Osteocyte (in vitro differentiated cells): ENCODE data around the gene PRCD. TPM values are rescaled to one million over a fixed set of nuclear protein-coding genes. Genes with fewer than 3 reads are reported as not detected.

Source experiments
- DNase-seq: peaks from one replicate; pipeline ENCODE4 v3.0.0; 2021; ENCODE audit warnings: mixed read lengths; ENCODE audit not compliant: unreplicated experiment; ENCODE audit errors: extremely low spot score
- H3K27ac Mint-ChIP-seq: one replicate; pipeline ENCODE4 v1.8.0; 2021; ENCODE audit warnings: mild to moderate bottlenecking, mixed read lengths; ENCODE audit not compliant: unreplicated experiment
- H3K27me3 Mint-ChIP-seq: one replicate; pipeline ENCODE4 v1.8.0; 2021; ENCODE audit warnings: mixed read lengths; ENCODE audit not compliant: unreplicated experiment
- H3K36me3 Mint-ChIP-seq: one replicate; pipeline ENCODE4 v1.8.0; 2021; ENCODE audit warnings: mixed read lengths; ENCODE audit not compliant: unreplicated experiment
- H3K4me1 Mint-ChIP-seq: one replicate; pipeline ENCODE4 v1.8.0; 2021; ENCODE audit warnings: mixed read lengths; ENCODE audit not compliant: unreplicated experiment
- H3K4me3 Mint-ChIP-seq: one replicate; pipeline ENCODE4 v1.8.0; 2021; ENCODE audit warnings: mild to moderate bottlenecking, moderate library complexity, mixed read lengths; ENCODE audit not compliant: unreplicated experiment
- H3K9me3 Mint-ChIP-seq: one replicate; pipeline ENCODE4 v1.8.0; 2021; ENCODE audit warnings: mixed read lengths; ENCODE audit not compliant: unreplicated experiment
- total RNA-seq: library from RNA; stranded (reverse); gene quantifications from 2 replicates; pipeline ENCODE4 v1.2.1, GENCODE V29; 2021
- TF ChIP-seq, protein P1 (sequence below): fragments of 200-600 bp; sonication (generic); IDR thresholded peaks from 2 replicates; pipeline ENCODE4 v1.5.0; 2021; ENCODE audit warnings: antibody characterized with exemption, mild to moderate bottlenecking, moderate library complexity

PRCD gene
- total RNA-seq, 1 donor from 2014 or later, result 1.3 TPM

DNA sequence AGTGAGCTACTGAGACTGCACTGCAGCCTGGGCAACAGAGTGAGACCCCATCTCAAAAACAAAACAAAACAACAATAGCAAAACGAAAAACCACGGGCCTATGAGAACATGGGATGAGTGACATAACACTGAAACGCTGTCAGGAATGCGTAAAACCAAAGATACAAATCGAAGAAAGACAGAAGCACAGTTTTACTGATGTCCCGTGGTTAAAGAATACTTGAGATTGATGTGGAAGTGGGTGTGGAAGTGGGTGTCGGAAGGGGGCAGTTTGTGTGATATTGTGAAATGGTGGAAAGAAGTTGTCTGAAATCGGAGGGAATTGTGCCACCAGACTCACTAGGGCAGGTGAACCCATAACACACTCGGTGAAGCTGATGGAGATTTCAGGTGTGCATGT, 36.3 kb downstream of the PRCD start:
- Mint-ChIP-seq H3K36me3 (no peaks in the 10 kb centered on the region), H3K4me3 (no peak overlapping the region), H3K9me3 (no peaks in the 10 kb centered on the region), H3K27me3 (no peaks in the 10 kb centered on the region), H3K4me1 (peaks cover 18% of the 10 kb centered on the region), H3K27ac (no peak overlapping the region)
- DNase-seq, result no peak
- TF ChIP-seq, protein P1, sequence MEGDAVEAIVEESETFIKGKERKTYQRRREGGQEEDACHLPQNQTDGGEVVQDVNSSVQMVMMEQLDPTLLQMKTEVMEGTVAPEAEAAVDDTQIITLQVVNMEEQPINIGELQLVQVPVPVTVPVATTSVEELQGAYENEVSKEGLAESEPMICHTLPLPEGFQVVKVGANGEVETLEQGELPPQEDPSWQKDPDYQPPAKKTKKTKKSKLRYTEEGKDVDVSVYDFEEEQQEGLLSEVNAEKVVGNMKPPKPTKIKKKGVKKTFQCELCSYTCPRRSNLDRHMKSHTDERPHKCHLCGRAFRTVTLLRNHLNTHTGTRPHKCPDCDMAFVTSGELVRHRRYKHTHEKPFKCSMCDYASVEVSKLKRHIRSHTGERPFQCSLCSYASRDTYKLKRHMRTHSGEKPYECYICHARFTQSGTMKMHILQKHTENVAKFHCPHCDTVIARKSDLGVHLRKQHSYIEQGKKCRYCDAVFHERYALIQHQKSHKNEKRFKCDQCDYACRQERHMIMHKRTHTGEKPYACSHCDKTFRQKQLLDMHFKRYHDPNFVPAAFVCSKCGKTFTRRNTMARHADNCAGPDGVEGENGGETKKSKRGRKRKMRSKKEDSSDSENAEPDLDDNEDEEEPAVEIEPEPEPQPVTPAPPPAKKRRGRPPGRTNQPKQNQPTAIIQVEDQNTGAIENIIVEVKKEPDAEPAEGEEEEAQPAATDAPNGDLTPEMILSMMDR, result no peak

DNA sequence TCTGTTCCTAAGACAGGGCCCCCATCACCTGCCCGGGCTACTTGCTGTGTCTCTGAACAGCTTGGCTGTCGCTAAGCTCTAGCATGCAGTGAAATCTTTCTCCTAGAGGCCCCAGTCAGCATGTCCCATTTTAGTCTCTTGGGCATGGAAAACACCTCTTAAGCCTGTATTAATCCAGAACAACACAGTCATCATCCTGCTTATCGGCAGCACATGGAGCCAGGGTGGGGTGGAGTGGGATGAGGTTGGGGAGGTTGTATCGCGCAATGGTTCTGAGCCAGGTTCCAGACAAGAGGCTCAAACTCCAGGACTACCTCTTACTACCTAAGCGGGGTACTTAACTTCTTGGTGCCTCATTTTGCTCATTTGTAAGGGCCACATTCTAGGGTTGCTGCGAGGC, 38.0 kb downstream of the PRCD start:
- no peaks in the 10 kb centered on the region for H3K36me3 Mint-ChIP-seq
- TF ChIP-seq, protein P1, result no peak
- DNase-seq, result no peak
- no peaks in the 10 kb centered on the region for H3K27me3 Mint-ChIP-seq
- no peak overlapping the region for H3K4me3 Mint-ChIP-seq
- no peaks in the 10 kb centered on the region for H3K9me3 Mint-ChIP-seq
- no peak overlapping the region for H3K27ac Mint-ChIP-seq
- H3K4me1 Mint-ChIP-seq, result peaks cover 25% of the 10 kb centered on the region

- TF ChIP-seq, protein P1, result no peak
- Mint-ChIP-seq H3K27me3 (no peaks in the 10 kb centered on the region), H3K27ac (no peak overlapping the region)
Measured at GRCh38 chr17:76578376-76578775, 38.5 kb downstream of the PRCD start.

GRCh38 chr17:76579281-76579680, 39.4 kb downstream of the PRCD start:
- Mint-ChIP-seq H3K9me3 (no peaks in the 10 kb centered on the region), H3K36me3 (no peaks in the 10 kb centered on the region), H3K27me3 (no peaks in the 10 kb centered on the region), H3K4me3 (no peak overlapping the region), H3K4me1 (peaks cover 25% of the 10 kb centered on the region), H3K27ac (no peak overlapping the region)
- DNase-seq, result no peak
- TF ChIP-seq, protein P1, result no peak

More at GRCh38 chr17:76578376-76578775, 38.5 kb downstream of the PRCD start:
- Mint-ChIP-seq H3K36me3 (no peaks in the 10 kb centered on the region), H3K4me1 (peaks cover 25% of the 10 kb centered on the region), H3K9me3 (no peaks in the 10 kb centered on the region), H3K4me3 (no peak overlapping the region)
- no peak for DNase-seq

- no peak overlapping the region for H3K27ac Mint-ChIP-seq
- peaks cover 30% of the 10 kb centered on the region for H3K4me1 Mint-ChIP-seq
- TF ChIP-seq, protein P1, result no peak
- H3K4me3 Mint-ChIP-seq, result no peak overlapping the region
- no peak for DNase-seq
- H3K9me3 Mint-ChIP-seq, result no peaks in the 10 kb centered on the region
- no peaks in the 10 kb centered on the region for H3K27me3 Mint-ChIP-seq
- no peaks in the 10 kb centered on the region for H3K36me3 Mint-ChIP-seq
Measured at GRCh38 chr17:76581515-76581914, 41.7 kb downstream of the PRCD start.
